HG02981 (cell line): ENCODE results near the gene CD9.

Experiments used
- ATAC-seq: cut with Tn5 transposase; IDR thresholded peaks from one replicate; pipeline ENCODE4 v1.9.1; 2021; ENCODE audit warnings: mild to moderate bottlenecking, moderate library complexity; ENCODE audit not compliant: unreplicated experiment

The CD9 gene

GRCh38 chr12:6273205-6273540, 73.0 kb downstream of the CD9 start:
- ATAC-seq = no peak

GRCh38 chr12:6273541-6274230, 73.5 kb downstream of the CD9 start:
- ATAC-seq = no peak

GRCh38 chr12:6274231-6275221, 74.3 kb downstream of the CD9 start:
- no peak for ATAC-seq

- no peak for ATAC-seq
These were observed 76.0 kb downstream of the CD9 start for GRCh38 chr12:6275928-6276887.

- ATAC-seq = no peak
These were observed 76.9 kb downstream of the CD9 start for GRCh38 chr12:6276956-6277620.

GRCh38 chr12:6277982-6278438, 77.8 kb downstream of the CD9 start:
- ATAC-seq = peak; percentile 12

GRCh38 chr12:6278439-6279255, 78.4 kb downstream of the CD9 start:
- peak; percentile 75 for ATAC-seq

- ATAC-seq = no peak
These were observed 79.0 kb downstream of the CD9 start for GRCh38 chr12:6279256-6279628.

GRCh38 chr12:6279631-6280030, 79.4 kb downstream of the CD9 start:
- no peak for ATAC-seq

- no peak for ATAC-seq
These were observed 79.9 kb downstream of the CD9 start for GRCh38 chr12:6280053-6280469.

- no peak for ATAC-seq
These were observed 80.5 kb downstream of the CD9 start for GRCh38 chr12:6280672-6281071.

- no peak for ATAC-seq
These were observed 81.0 kb downstream of the CD9 start for GRCh38 chr12:6281081-6281809.

- ATAC-seq = no peak
These were observed 82.2 kb downstream of the CD9 start for GRCh38 chr12:6282453-6282840.

GRCh38 chr12:6284273-6284672, 84.1 kb downstream of the CD9 start:
- no peak for ATAC-seq

GRCh38 chr12:6285063-6285477, 84.9 kb downstream of the CD9 start:
- ATAC-seq = no peak

GRCh38 chr12:6285532-6286306, 85.5 kb downstream of the CD9 start:
- no peak for ATAC-seq
